ENCODE results near the gene RAP1GAP2. TPM values are rescaled to one million over a fixed set of nuclear protein-coding genes. Genes with fewer than 3 reads are reported as not detected.
"Not testable (repeated sequence)": the region's sequence is repeated elsewhere in the genome, so short reads cannot be mapped to it uniquely, and the experiment has no call there.

The RAP1GAP2 gene
- total RNA-seq, 1 donor from 2014 or later, result 8.6 TPM

- no peak overlapping the region for H3K27ac Mint-ChIP-seq (ENCODE audit: unreplicated experiment)
- H3K79me2 ChIP-seq (ENCODE audit: insufficient read depth, low read length), result no peaks in the 10 kb centered on the region
- H3K4me1 Mint-ChIP-seq (ENCODE audit: low read depth, unreplicated experiment), result peaks cover 12% of the 10 kb centered on the region
- peaks cover 7% of the 10 kb centered on the region for H3K27me3 Mint-ChIP-seq (ENCODE audit: low read depth, unreplicated experiment)
- no peak overlapping the region for H3K27ac ChIP-seq (ENCODE audit: low read depth, low read length)
- no peak overlapping the region for H2AFZ ChIP-seq (ENCODE audit: low read depth, low read length)
- peaks cover 1% of the 10 kb centered on the region for H3K9me3 Mint-ChIP-seq (ENCODE audit: unreplicated experiment)
- TF ChIP-seq EZH2 (IDR thresholded peaks at IDR 0.05; ENCODE audit: insufficient read depth, low read length) (no peak), CTCF (IDR thresholded peaks at IDR 0.05; ENCODE audit: insufficient read depth, low read depth, low read length) (no peak)
- DNase-seq (ENCODE audit: low read depth) (no peak), FAIRE-seq (no peak)
- H3K4me3 ChIP-seq (ENCODE audit: insufficient read depth, low read depth, low read length), result no peak overlapping the region
- no peaks in the 10 kb centered on the region for H3K36me3 Mint-ChIP-seq (ENCODE audit: low read depth, unreplicated experiment)
- H3K9me3 ChIP-seq (ENCODE audit: insufficient read depth, low read depth, low read length), result no peaks in the 10 kb centered on the region
- H4K20me1 ChIP-seq (ENCODE audit: insufficient read depth, low read length), result no peaks in the 10 kb centered on the region
- no peaks in the 10 kb centered on the region for H3K36me3 ChIP-seq (ENCODE audit: insufficient read depth, low read length)
- no peak overlapping the region for H3K9ac ChIP-seq (ENCODE audit: low read length)
- H3K4me3 Mint-ChIP-seq (ENCODE audit: unreplicated experiment), result no peak overlapping the region
- no peak overlapping the region for H3K4me2 ChIP-seq (ENCODE audit: low read length)
- peaks cover 4% of the 10 kb centered on the region for H3K4me1 ChIP-seq (ENCODE audit: insufficient read depth, low read length)
- peaks cover 5% of the 10 kb centered on the region for H3K27me3 ChIP-seq (ENCODE audit: insufficient read depth, low read length)
These were observed 12.8 kb upstream of the RAP1GAP2 start for GRCh38 chr17:2783310-2784030.

DNA sequence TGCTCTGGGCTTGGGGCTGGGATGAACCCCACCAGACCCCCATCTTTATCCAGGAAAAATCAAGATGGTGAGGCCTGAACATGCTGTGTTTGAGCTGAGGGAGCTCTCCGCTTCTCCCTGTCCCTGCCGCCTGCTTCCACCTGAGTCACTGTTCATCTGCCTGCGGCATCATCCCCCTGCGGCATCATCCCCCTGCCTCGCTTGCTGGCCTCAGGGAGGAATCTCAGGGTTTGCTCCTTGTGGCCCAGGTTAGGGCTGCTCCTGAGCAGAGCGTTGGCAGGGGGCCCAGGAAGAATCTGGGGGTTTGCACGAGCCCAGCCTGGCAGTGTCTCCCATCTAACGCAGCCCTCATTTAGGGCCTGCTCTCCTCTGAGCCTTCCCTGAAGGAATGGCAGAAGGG lies 11.4 kb upstream of the RAP1GAP2 start:
- TF ChIP-seq CTCF (IDR thresholded peaks at IDR 0.05; ENCODE audit: insufficient read depth, low read depth, low read length) (no peak), EZH2 (IDR thresholded peaks at IDR 0.05; ENCODE audit: insufficient read depth, low read length) (no peak)
- H3K9me3 Mint-ChIP-seq (ENCODE audit: unreplicated experiment), result peaks cover 1% of the 10 kb centered on the region
- H3K27ac Mint-ChIP-seq (ENCODE audit: unreplicated experiment), result no peak overlapping the region
- H3K4me1 ChIP-seq (ENCODE audit: insufficient read depth, low read length), result peaks cover 4% of the 10 kb centered on the region
- no peak overlapping the region for H3K4me3 ChIP-seq (ENCODE audit: insufficient read depth, low read depth, low read length)
- H3K79me2 ChIP-seq (ENCODE audit: insufficient read depth, low read length), result no peaks in the 10 kb centered on the region
- H3K36me3 ChIP-seq (ENCODE audit: insufficient read depth, low read length), result no peaks in the 10 kb centered on the region
- H3K4me1 Mint-ChIP-seq (ENCODE audit: low read depth, unreplicated experiment), result peaks cover 12% of the 10 kb centered on the region
- H3K9ac ChIP-seq (ENCODE audit: low read length), result no peak overlapping the region
- H3K4me2 ChIP-seq (ENCODE audit: low read length), result no peak overlapping the region
- H2AFZ ChIP-seq (ENCODE audit: low read depth, low read length), result no peak overlapping the region
- H3K9me3 ChIP-seq (ENCODE audit: insufficient read depth, low read depth, low read length), result no peaks in the 10 kb centered on the region
- no peaks in the 10 kb centered on the region for H4K20me1 ChIP-seq (ENCODE audit: insufficient read depth, low read length)
- no peaks in the 10 kb centered on the region for H3K36me3 Mint-ChIP-seq (ENCODE audit: low read depth, unreplicated experiment)
- H3K27ac ChIP-seq (ENCODE audit: low read depth, low read length), result no peak overlapping the region
- no peak for FAIRE-seq
- no peaks in the 10 kb centered on the region for H3K27me3 ChIP-seq (ENCODE audit: insufficient read depth, low read length)
- no peaks in the 10 kb centered on the region for H3K27me3 Mint-ChIP-seq (ENCODE audit: low read depth, unreplicated experiment)
- no peak for DNase-seq (ENCODE audit: low read depth)
- no peak overlapping the region for H3K4me3 Mint-ChIP-seq (ENCODE audit: unreplicated experiment)

DNA sequence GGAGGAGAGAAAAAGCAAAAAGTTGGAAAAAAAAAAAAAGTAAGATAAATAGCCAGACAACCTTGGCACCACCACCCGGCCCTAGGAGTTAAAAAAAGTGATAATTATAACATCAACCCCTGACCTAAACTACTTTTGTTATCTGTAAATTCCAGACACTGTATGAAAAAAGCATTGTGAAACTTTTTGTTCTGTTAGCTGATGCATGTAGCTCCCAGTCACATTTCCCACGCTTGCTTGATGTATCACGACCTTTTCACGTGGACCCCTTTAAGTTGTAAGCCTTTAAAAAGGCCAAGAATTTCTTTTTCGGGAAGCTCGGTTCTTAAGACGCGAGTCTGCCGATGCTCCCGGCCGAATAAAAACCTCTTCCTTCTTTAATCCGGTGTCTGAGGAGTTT lies 10.9 kb upstream of the RAP1GAP2 start:
- H3K4me2 ChIP-seq (ENCODE audit: low read length); H3K4me3 ChIP-seq (ENCODE audit: insufficient read depth, low read depth, low read length); H3K4me3 Mint-ChIP-seq (ENCODE audit: unreplicated experiment); H3K27ac ChIP-seq (ENCODE audit: low read depth, low read length); H3K4me1 ChIP-seq (ENCODE audit: insufficient read depth, low read length); H2AFZ ChIP-seq (ENCODE audit: low read depth, low read length); DNase-seq (ENCODE audit: low read depth); H3K36me3 ChIP-seq (ENCODE audit: insufficient read depth, low read length); H3K27me3 ChIP-seq (ENCODE audit: insufficient read depth, low read length); H4K20me1 ChIP-seq (ENCODE audit: insufficient read depth, low read length); H3K9me3 ChIP-seq (ENCODE audit: insufficient read depth, low read depth, low read length); H3K27me3 Mint-ChIP-seq (ENCODE audit: low read depth, unreplicated experiment); H3K36me3 Mint-ChIP-seq (ENCODE audit: low read depth, unreplicated experiment); H3K79me2 ChIP-seq (ENCODE audit: insufficient read depth, low read length); H3K9ac ChIP-seq (ENCODE audit: low read length); H3K9me3 Mint-ChIP-seq (ENCODE audit: unreplicated experiment); H3K27ac Mint-ChIP-seq (ENCODE audit: unreplicated experiment); FAIRE-seq: not testable (repeated sequence)
- peaks cover 12% of the 10 kb centered on the region for H3K4me1 Mint-ChIP-seq (ENCODE audit: low read depth, unreplicated experiment)
